ENCODE results near the gene PUS3.
A peak's percentile ranks its signal among the peaks of the same experiment; 100 is the strongest.

Gene PUS3

DNA sequence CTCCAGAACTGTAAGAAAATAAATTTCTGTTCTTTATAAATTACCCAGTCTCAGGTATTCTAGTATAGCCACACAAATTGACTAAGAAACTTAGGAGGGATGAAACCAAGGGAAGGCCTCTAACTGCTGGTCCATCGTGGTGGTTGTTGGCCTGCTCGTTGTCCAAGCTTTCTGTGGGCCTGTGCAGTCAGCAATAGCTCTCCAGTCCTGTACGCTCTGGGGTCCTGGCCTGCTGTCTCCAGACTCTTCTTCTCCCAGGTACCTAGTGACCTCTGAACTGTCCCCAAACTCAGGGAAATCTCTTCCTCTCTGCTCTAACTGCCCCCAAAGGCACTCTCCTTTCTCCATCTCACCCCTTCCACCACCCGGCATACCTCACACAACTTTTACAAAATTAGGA, 37.1 kb upstream of the PUS3 start:
- no peak for DNase-seq

DNA sequence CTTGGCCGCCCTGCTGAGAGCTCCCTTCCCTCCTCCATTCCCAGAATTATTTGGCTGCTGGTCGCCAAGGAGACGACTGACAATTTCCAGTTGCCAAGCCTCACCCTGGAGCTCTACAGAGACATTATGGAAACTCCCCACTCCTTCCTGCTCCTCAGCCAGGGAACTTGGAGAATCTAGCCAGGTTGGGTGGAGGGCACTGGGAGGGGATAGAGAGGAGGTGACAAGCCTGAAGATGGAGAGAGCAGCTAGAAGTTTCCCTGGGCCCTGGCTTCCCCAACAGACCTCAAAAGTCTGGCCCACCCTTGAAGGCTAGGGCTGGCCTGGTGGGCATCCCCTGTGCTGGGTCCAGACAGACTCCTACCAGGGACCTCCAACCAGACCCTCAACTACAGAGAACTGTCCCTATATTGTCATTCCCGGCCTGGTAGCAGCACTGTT, 36.1 kb upstream of the PUS3 start:
- DNase-seq: no peak

DNA sequence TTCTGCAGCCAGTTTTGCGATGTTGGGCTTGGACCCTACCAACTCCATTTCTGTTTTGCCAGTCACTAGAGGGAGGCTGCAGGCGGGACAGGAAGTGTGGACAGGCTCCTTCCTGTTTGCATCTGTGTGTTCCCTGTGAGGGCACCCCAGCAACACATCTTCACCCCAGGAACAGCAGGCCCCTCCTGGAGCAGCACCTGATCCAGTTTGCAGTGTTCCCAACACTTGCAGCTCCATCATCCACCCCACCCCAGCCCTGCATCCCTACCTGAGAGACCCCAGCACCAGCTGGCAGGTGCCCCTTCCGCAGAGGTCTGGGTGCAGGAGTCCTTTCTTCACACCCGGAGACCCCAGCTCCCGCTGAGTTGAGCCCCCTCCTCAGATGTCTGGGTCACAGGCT, 35.4 kb upstream of the PUS3 start:
- DNase-seq: no peak

DNA sequence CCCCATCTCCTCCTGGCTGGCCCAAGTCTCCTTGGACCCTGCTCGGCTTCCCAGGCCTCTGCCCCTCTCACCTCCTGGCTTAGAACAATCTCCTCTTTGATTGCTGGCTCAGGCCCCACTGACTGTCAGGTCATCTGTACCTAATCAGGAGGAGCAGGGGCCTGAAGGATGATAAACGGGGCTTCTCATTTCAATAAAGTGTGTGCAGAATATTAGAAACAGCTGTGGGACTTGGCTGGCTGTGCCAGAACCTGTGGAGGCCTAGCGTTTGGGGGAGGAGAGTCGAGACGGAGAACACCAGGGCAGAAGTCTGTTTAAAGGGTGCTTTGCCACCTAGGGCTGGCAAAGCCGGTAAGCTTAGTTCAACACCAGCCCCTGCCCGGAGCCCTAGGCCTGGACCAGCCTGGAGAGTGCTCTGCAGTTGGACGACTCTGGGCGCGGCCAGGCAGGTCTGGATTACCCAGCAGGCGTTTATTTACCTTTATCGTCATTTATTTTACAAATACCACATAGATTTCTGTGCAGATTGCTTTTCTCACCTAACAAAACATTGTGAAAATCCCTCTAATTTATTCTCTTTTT, 32.7 kb upstream of the PUS3 start:
- no peak for DNase-seq

DNA sequence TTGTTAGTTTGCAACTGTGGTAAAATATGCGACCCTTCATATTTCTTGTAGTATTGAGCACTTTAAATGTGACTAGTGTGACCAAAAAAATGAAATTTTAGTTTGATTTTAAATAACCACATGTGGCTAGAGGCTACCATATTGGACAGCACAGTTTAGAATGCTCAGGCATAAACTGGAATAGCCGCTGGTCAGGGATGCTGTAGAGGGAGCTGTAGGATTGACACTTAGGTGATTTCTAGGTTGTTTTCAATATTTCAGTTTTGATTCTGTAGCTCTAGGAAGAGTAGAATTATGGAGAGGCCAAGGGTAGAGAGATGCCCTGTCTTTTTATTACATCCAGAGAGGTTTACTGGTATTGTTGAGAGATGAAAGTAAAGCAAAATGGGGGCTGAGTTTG, 32.0 kb upstream of the PUS3 start:
- DNase-seq: no peak

DNA sequence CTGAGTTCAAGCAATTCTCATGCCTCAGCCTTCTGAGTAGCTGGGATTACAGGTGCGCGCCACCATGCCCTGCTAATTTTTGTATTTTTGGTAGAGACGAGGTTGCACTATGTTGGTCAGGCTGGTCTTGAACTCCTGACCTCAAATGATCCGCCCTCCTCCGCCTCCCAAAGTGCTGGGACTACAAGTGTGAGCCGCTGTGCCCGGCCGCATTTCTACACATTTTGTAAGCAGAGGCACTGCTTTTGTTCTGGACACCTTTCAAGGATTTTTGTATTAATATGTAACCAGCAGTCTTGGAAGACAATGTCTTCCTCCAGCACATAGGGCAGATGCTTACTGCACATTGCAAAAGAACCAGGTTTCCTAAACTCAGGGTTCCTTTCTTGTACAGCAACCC, 31.5 kb upstream of the PUS3 start:
- DNase-seq: no peak

DNA sequence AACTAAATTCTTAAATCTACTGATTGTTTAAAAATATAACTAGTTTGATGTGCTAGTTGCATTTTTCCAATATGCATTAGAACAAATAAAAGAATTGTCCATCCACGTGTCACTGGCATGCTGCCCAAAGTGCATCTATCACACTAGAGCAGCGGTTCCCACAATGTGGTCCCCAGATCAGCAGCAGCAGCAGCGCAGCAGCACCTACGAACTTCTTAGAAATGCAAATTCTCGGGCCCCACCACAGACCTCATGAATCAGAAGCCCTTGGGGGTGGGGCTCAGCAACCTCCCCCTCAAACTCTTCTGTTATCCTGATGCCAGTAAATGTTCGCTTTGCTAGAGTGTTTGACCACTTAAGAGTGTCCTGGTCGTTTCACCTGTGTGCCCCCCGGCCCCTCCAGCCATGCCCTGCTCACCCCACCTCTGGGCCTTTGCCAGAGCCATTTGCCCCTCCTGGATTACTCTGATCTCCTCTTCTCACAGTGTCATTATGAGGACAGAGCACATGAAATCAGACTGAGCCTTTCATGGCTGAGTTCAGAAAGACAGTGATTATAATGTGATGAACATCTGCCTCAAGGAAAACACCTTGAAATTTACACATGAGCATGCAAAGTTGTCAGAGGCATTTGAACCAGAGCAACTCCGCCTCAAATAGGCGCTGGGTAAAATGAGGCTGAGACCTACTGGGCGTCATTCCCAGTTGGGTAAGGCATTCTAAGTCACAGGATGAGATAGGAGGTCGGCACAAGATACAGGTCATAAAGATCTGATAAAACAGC, 30.2 kb upstream of the PUS3 start:
- no peak for DNase-seq

DNA sequence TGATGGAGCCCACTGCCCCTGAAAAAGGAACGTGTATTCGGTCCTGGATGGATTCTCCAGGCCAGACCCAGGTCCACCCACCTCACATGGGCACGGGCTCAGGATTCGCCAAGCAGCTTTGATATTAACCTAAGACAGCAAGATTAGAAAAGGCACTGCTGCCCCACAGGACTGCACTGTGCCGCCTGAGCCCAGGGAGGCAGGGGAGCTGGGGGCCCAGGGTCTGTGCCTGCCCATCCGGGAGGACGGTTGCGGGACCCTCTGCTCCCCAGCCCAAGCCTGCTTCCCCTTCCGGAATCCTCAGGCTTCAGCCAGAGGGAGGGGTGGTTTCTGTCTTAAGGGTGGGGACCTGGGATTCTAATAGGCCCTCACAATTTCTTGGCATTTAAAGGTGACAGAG, 29.3 kb upstream of the PUS3 start:
- no peak for DNase-seq

DNA sequence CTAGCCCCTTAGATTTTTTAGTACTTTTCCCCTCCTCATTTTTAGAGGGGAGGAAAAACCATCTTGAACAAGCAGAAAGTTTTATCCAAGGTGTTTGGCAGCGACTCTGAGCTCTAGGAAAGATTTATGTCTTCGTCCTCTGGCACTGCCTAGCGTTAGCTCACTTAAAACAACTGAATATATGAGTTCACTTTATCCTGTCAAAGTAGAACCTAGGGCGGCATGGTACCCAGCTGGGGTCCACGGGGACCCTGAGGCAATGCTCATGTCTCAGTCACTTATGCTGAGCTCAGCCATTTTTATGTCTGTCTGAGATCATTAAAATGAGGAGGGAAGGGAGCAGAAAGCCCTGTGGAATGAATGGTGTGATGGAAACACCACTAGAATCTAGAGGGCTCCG, 28.7 kb upstream of the PUS3 start:
- no peak for DNase-seq

DNA sequence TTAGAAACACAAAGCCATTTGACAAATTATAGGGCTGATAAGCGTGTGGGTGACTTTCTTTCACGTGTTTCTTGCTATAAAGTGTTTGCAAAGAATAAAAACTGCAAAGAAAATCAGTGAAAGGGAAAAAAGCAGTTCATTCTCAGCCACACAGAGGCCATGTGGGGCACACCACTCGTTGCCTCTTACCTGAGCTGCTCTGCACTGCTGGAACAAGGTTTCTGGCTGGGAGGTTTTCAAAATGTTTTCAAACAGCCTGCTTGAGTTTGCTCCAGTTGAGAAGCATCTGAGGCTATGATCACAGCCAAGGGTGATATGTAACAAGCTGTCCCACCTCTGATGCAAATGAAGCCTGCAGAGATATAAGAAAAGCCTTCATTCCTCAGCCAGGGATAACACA, 28.1 kb upstream of the PUS3 start:
- DNase-seq: no peak

DNA sequence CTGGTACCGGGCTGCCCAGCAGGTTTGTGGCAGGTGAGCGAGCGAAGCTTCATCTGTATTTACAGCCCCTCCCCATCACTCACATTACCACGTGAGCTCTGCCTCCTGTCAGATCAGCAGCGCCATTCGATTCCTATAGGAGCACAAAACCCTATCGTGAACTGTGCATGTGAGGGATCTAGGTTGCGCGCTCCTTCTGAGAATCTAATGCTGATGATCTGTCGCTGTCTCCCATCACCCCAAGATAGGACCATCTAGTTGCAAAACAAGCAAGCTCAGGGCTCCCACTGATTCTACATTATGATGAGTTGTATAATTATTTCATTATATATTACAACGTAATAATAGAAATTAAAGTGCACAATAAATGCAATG, 27.1 kb upstream of the PUS3 start:
- DNase-seq: no peak

DNA sequence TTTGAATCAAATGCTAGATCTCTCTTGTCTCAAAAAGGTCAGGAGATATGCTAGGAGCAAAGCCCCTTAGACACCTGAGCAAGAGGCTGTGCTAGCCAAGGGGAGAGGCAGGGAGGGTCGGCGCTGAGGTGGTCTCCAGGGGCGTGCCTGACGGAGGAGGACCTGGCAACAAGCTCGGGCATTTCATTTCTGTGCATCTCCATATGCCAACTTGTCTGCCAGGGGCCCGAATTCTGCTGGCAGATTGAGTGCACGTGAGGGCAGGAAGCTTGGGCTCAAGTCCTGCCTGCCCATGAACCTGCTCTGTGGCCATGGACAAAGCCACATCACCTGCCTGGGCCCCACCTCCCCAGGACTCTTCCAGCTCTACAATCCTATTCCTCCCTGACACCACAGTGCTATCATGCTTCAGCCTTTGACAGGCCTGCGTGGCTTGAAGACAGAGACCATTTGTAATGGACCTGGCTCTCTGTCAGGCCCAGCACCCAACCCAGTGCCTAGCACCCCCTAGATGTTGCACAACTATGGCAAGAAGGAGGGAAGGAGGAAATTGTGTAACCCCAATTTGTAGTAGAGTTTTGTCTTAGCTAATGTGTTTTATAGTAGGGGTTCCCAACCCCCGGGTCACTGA, 26.6 kb upstream of the PUS3 start:
- no peak for DNase-seq

DNA sequence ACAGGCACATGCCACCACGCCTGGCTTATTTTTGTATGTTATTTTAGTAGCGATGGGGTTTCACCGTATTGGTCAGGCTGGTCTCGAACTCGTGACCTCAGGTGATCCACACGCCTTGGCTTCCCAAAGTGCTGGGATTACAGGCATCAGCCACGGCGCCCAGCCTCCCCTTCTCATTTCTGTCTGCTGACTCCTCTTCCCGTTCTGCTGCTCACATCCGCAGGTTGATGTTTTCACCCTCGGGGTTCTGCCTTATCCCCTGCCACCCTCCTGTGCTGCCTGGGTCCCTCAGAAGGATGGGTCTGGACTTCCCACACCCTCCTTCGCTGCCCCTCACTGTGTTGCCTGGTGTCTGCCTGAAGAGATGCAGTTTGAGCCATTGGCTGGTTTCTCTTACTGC, 23.7 kb upstream of the PUS3 start:
- no peak for DNase-seq

DNA sequence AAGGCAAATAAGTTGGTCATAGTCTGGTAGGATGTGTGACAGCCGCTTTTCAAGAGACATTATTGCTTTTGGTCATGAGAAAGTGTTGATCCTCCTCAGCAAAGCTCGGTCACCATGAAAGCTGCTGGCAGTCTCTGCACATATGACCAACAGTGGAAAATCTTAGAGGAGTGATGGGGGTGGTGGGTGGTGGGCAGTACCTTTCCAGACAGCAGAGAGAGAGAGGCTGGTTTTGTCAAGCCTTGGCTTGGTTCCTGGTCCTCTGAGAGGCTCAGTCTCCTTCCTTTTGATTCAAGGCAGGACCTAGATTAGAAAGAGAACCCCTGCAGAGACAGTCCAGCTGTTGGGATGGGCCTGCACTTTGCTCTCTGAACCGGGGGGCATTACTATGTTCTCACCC, 22.8 kb upstream of the PUS3 start:
- no peak for DNase-seq

DNA sequence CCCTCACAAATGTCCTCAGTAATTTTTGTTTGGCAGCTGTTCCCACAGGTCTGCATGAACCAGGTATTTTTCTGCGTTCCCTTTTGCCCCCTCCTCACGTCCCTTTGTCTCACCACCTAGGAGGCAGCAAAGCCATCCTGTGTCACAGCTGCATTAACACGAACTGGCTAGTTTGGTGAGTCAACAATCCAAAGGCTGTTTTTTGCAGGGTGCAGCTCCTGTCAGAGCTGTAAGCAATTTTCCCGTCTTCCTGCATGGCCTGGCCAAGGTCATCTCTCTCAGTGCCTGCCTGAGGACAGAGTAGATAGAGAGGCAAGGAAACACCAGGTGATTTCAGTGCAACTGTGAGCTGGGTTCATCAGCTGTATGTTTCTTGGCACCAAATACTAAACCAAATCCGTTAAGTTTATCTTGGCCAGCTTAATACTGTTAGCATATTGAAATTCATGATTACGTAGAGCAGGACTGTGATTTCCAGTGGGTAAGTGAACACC, 22.3 kb upstream of the PUS3 start:
- DNase-seq: no peak

DNA sequence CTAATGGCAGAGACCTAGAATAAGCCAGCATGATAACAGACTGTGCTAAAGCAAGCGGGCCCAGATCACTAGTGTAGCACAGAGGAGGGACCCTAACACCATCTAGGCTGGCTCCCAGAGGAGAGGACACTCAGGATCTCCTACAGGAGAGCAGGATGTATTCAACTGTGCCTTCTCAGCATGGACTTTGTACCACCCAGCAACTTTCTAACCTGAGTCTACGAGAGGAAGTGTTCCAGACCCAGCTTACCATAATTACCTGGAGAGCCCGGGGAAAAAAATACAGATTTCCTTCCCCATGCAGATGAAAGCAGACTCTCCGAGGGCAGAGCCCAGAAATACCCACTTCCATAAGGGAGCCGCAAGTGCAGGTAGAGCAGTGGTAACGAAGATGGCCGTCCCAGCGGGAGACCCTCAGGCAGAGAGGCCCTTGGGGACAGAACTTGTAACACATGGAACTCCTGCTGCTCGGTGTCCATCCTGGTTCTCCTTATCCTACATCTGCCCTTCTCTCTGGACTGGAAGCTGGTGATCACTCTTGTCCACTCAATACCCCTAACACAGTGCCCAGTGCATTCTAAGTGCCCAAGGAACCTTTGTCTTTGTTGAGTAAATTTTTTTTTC, 21.5 kb upstream of the PUS3 start:
- no peak for DNase-seq

DNA sequence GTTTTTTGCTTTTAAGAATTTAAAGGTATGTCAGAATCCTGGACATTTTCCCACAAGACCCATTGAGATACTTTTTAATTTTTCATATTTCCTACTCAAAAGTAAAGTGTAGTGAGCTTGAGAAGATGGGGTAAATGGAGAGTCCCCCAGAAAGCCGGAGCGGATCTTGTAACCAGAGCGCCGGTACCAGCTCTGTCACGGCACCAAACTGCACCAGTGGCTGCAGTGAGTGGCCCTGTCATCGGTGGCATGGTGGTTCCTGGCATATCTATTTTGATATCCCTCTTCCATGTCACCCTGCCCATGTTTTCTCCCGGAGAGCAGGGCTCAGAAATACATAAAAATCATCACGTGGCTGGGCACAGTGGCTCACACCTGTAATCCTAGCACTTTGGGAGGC, 20.6 kb upstream of the PUS3 start:
- DNase-seq: no peak

DNA sequence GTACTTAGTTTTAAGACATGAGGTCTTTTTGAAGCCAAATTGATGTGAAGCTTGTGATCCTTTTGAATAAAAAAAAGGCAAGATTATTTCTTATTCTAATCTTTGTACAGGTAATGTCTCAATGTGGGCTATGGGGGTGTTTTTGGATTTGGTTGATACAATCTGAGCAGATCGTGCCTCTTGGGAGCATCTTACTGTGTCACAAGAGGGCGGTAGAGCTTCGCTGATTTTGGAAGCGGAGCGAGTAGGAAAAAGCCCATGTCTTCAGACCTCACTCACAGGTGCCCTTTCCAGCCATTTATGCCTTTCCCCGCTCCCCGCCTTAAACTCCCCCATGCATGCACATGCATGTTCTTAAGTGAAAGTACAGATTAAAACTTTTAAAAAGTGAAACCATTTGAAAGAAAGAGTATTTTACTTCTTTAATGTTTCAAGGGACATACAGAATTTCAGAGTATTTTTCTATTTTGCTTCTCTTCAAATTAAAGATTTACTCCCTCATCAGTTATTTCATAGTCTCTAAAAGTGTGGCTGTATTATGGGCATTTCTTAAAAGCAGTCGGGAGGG, 20.1 kb upstream of the PUS3 start:
- peak; percentile 40 for DNase-seq

DNA sequence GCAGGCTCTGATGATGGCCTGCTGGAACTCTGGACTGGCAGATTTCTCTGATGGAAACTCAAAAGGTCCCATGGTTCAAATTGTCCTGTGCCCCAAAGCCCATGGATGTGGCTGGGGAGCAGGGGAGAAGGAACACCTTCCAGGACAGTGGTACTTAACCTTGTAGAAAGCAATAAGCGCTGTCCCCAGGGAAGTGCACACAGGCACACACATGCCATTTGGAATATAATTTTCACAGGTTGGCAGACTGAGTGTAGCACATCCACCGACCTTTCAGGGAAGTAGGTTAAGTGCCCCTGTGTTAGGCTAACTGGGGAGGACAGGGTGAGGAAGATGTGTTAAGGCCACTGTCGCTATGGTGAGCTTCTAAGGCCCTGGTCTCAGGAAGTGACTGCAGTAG, 19.1 kb upstream of the PUS3 start:
- no peak for DNase-seq

DNA sequence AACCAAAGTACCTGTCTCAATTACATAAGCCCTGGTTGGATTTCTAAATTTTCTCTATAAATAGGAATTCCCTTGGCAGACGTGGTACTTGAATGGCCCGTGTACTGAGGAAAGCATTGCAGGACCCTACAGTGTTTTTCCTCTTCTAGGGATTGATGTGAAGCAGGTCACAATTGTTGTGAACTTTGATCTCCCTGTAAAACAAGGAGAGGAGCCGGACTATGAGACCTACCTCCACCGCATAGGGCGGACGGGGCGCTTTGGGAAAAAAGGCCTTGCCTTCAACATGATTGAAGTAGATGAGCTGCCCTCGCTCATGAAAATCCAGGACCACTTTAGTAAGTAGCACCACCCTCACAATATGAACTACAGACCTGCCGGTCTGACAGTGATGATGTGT, 18.0 kb upstream of the PUS3 start:
- no peak for DNase-seq

DNA sequence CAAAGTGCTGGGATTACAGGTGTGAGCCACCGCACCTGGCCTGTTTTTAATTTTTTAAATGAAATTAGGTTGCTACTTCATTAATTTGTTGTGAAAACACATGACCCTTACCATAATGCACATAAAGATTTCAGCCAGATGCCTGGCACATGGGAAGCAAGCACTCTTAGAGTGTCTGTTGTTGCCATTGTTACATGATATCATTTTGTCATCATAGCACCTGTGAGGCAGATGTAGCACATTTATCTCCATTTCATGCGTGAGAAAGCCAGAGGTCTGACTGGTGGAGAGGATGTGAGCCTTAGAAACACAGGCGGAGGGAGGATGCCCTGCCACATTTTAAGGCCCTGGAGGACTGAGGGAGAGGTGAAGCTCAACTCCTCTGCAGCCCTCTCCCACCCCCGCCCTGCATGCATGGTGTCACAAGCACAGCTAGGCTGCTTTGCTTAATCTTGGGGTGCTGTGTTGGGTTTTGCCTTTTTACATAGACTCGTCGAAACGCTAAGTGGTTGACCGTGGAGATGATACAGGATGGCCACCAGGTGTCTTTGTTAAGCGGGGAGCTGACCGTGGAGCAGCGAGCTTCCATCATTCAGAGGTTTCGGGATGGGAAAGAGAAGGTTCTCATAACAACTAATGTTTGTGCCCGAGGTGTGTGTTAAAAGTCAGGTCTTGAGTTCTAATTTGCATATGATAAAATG, 15.3 kb upstream of the PUS3 start:
- no peak for DNase-seq

DNA sequence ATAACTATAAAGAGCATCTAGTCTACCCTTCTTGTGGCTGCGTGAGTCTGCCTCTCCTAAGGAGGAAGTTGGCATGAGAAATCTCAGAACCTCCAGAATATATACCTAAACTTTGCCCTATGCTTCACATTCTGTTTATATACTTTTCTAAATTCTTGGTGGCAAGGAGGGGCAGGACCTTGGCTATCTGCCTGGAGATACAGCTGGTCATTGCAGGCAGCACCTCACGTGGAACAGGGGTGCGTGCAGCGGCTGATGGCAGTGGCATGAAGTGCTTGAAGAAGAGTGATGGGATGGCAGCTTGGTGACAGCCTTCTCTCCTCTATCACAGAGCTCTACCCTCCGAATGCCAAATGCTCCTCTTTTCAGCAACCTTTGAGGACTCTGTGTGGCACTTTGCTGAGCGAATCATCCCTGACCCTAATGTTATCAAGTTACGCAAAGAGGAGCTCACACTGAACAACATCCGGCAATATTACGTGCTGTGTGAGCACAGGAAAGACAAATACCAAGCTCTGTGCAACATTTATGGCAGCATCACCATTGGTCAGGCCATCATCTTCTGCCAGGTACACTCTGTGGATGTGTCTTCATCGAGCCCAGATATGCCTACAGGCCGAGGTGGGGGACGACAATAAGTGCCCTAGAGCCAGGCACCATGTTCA, 13.8 kb upstream of the PUS3 start:
- DNase-seq: no peak

All from NCI-H1048 (cell line).